CD4-positive, alpha-beta T cell treated with Interleukin-6 for 4 hours (primary cell): ENCODE measurements around the gene TBX19.
"Not testable (repeated sequence)": the region's sequence is repeated elsewhere in the genome, so short reads cannot be mapped to it uniquely, and the experiment has no call there.

Source experiments
- DNase-seq: peaks from one replicate; pipeline ENCODE4 v3.0.0-alpha.2; 2020; ENCODE audit warnings: mixed read lengths

The TBX19 gene

GRCh38 chr1:168321945-168322344 is 41.3 kb downstream of the TBX19 start:
- DNase-seq = no peak

GRCh38 chr1:168324745-168325425 is 44.2 kb downstream of the TBX19 start:
- no peak for DNase-seq

DNA sequence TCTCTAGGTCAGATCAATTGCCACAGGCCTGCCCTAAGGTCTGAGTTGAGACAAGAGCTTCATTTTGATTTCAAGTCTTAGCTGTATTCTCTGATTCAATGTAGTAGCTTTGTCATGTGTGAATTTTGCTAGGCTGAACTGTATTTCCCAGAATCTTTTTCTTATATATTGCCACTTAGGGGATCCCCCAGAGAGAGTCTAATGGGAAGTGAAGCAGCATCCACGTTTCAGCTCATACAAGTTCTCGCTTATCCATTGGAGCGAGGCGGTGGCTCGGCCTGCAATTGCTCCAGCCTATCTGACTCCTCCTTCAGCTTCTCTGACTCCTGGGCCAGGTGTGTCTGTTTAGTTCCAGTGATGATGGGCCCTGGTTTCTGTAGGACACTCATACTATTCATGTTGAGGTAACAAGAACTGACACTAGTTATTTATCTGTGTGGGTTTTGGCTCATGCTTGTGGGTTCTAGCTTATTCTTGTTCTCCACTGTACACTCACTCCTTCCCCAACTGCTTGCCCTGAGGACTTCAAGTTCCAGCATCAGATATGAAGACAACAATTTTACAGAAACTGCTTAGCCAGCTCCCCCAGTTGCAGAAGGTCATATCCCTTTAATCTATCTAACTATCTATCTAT is 48.2 kb downstream of the TBX19 start:
- no peak for DNase-seq

GRCh38 chr1:168330285-168330684 is 49.6 kb downstream of the TBX19 start:
- DNase-seq = no peak

GRCh38 chr1:168331569-168331968 is 50.9 kb downstream of the TBX19 start:
- DNase-seq = no peak

DNA sequence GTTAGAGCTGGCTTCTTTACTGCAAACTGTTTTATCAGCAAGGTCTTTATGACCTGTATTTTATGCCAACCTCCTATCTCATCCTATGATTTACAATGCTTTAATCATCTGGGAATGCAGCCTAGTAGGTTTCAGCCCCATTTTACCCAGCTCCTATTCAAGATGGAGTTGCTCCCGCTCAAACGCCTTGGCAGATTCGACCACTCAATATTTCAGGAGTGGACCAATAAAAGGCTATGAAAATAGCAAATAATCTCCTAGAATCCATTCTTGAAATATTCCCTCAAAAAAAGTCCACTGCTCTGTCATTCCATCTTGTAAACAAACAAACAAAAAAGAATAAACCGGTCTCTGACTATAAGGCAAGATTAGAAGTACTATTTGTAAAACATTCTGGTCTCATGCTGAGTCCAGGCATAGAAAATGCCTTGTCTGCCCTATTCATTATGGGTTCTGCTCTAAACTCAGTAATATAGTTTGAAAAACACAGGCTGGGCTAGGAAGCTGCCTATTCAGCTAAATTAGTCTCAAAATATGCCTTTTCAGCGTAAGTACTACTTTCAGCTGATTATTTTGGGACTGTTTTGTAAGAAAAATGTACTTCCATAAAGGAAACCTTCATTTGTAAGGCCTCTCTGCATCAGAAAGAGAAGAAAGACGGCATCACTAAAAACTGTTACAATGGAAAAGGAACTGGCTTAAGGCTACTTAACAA is 53.0 kb downstream of the TBX19 start:
- no peak for DNase-seq

- no peak for DNase-seq
Measured at GRCh38 chr1:168335500-168335899, 54.8 kb downstream of the TBX19 start.

DNA sequence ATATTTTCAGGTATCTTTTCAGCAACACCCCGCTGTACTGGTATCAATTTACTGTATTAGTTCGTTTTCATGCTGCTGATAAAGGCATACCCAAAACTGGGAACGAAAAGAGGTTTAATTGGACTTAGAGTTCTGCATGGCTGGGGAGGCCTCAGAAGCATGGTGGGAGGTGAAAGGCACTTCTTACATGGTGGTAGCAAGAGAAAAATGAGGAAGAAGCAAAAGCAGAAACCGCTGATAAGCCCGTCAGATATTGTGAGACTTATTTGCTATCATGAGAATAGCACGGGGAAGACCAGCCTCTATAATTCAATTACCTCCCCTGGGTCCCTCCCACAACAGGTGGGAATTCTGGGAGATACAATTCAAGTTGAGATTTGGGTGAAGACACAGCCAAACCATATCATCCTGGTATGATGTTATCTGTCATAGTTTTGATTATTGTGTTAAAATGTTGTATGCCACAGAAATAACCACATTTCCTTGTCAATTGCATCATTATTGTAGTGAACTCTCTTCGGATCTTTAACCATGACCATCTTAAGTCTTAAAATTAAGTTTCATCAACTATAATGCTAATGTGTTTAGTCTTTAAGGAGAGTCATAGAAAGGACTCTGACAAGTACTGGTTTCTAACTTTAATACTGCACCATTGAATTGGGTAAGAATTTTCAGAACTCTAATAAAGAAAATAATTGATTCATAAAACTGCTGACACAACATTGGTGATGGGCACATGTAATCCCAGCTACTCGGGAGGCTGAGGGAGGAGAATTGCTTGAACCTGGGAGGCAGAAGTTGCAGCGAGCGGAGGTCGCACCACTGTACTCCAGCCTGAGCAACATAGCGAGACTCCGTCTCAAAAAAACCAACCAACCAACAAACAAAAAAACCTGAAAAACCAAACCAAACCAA is 58.2 kb downstream of the TBX19 start:
- no peak for DNase-seq

DNA sequence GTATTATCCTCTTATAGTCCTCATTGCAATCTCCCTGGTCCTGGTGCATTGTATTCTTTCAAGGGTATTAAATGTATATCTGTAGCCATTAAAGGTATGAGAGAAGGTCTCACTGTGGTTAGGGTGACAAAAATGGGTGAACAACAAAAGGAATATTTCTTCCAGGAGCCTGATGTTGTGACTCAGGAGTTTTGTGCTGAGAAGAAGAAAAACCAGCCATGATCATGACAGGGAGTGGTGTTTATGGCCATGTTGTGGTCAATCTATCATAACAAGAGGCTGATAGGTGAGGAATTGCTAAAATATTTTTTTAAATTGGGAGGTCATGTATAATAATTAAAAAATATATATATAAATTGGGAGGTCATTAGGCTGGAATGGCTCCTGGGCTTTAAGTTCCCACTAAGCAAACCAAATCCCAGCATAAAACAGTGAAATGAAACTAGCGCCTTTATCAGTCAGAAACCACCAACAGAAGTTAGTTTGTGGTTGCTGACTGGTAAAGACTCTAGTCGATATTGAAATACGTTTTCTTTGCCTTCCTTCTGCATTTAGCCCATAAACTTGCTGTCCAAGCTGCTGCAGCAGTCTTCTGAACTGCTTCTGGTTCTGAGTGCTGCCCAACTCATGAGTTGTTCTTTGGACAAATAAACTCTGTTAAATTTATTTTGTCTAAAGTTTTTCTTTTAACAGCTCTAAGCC is 60.3 kb downstream of the TBX19 start:
- DNase-seq = no peak

GRCh38 chr1:168341483-168341975 is 60.9 kb downstream of the TBX19 start:
- DNase-seq = no peak

DNA sequence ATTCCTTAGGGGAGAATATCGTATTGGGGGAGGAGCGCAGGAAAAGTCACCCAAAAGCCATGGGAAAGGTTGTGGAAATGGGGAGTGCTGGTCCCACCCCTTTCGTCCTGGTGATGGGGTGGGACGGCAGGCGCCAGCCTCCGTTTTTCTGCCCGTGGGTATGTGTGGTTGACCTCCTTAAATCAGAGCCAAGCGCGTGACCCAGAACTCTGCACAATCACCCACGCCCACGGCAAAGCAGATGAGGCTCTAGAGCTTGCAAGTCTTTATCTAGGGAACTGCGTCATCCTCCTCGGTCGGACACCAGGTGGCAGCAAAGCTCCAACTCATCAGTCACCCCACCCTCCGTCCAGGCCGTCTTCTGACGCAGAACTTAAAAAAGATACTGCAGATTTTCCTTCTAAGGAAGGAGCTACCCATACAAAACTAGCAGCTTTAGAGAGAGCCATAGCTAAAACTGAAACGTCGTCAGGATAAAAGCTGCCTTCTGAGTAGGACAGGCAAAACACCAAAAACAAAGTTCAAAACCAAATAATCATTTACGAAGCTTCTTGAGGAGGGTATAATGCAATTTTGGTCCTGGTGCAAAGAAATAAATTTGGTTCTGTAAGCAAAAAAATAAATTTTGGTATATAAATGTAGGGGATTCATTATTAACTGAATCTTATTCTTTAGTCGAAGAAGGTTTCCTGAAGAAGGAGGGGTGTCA is 62.0 kb downstream of the TBX19 start:
- peak; percentile 94 for DNase-seq

DNA sequence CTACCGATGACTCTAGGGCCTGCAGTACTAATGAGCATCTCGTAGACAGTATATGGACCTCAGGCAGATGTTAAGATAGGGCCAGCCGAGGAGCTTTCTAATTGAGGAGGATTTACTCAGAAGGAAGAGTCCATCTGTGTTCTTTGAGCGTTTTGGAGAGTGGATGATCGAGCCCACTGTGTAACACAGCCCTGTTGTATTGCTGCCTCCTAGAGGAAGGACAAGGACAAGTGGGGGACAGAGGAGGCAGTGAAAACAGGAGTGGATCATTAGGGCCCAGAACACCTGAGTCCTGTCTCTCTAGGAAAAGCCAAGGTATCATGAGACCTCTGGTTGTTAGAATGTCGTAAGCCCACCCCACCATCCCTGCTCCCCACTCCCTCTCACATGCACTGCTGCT is 62.9 kb downstream of the TBX19 start:
- no peak for DNase-seq

DNA sequence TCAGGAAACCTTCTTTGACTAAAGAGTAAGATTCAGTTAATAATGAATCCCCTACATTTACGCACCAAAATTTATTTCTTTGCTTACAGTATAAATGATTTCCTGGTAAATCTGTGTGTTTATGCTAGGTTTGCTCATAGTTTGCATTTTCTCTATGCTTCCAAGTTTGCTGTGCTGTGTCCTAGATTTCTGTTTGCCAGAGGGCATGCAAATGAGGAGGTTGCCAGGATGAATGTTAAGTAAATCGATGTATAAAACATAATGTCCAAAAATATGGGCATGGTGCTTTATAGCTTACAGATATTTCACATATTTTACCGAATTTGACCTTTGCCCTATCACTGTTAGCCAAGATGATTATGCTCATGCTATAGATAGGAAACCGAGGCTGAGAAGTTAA is 63.8 kb downstream of the TBX19 start:
- no peak for DNase-seq

GRCh38 chr1:168345939-168346338 is 65.3 kb downstream of the TBX19 start:
- DNase-seq = no peak

DNA sequence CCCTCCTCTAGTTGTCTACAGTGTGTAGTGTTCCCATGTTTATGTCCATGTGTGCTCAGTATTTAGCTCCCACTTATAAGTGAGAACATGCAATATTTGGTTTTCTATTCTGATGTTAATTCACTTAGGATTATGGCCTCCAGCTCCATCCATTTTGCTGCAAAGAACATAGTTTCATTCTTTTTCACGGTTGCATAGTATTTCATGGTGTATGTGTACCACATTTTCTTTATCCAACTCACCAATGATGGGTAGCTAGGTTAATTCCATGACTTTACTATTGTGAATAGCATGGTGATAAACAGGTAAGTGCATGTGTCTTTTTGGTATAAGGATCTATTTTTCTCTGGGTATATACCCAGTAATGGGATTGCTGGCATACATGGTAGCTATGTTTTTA is 67.0 kb downstream of the TBX19 start:
- DNase-seq = no peak

GRCh38 chr1:168348146-168348709 is 67.6 kb downstream of the TBX19 start:
- peak; percentile 43 for DNase-seq

DNA sequence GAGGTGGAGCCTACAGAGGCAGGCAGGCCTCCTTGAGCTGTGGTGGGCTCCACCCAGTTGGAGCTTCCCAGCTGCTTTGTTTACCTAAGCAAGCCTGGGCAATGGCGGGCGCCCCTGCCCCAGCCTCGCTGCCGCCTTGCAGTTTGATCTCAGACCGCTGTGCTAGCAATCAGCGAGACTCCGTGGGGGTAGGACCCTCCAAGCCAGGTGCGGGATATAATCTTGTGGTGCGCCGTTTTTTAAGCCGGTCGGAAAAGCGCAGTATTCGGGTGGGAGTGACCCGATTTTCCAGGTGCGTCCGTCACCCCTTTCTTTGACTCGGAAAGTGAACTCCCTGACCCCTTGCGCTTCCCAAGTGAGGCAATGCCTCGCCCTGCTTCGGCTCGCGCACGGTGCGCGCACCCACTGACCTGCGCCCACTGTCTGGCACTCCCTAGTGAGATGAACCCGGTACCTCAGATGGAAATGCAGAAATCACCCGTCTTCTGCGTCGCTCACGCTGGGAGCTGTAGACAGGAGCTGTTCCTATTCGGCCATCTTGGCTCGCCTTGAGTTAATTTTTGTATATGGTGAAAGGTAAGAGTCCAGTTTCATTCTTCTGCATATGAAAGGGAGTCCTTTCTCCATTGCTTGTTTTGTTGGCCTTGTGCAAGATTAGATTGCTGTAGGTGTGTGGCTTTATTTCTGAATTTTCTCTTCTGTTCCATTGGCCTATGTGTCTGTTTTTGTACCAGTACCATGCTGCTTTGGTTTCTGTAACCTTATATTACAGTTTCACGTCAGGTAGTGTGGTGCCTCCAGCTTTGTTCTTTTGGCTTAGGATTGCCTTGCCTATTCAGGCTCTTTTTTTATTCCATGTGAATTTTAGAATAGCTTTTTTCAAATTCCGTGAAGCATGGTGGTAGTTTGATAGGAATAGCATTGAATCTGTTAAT is 73.9 kb downstream of the TBX19 start:
- DNase-seq = not testable (repeated sequence)

GRCh38 chr1:168360151-168361021 is 79.7 kb downstream of the TBX19 start:
- peak; percentile 17 for DNase-seq

- DNase-seq = no peak
Measured at GRCh38 chr1:168361252-168361651, 80.6 kb downstream of the TBX19 start.
